Prostate gland (tissue), 2 donors: ENCODE results near the gene EDEM1. TPM values are rescaled to one million over a fixed set of nuclear protein-coding genes. Genes with fewer than 3 reads are reported as not detected.

Source experiments
- DNase-seq: peaks from one replicate; pipeline ENCODE4 v3.0.0-alpha.2; 2019; ENCODE audit warnings: low spot score
- H3K27ac ChIP-seq, 2 donors: fragments of 200-600 bp; sonication (generic); 2 replicates each; pipeline ENCODE4 v1.5.1; 2017 to 2019
- H3K27me3 ChIP-seq: fragments of 200-600 bp; sonication (generic); replicated peaks from 2 replicates; pipeline ENCODE4 v1.5.1; 2019; ENCODE audit not compliant: insufficient read depth
- H3K36me3 ChIP-seq, 2 donors: fragments of 200-600 bp; sonication (generic); 1 replicate in 1 of 2; 2 replicates in 1 of 2; pipeline versions ENCODE4 v1.5.1 to v1.8.1; 2017 to 2019
- H3K4me1 ChIP-seq: fragments of 200-600 bp; sonication (generic); replicated peaks from 2 replicates; pipeline ENCODE4 v1.5.1; 2019
- H3K4me3 ChIP-seq, 2 donors: fragments of 200-600 bp; sonication (generic); 2 replicates each; pipeline ENCODE4 v1.5.1; 2017 to 2019
- H3K9me3 ChIP-seq: fragments of 200-600 bp; sonication (generic); 2 replicates; pipeline ENCODE4 v1.5.1; 2017
- CTCF ChIP-seq, 4 experiments: fragments of 200-600 bp in 2 of 4; fragments of 450-650 bp in 2 of 4; sonication (generic) in 2 of 4; IDR thresholded peaks; 1 replicate in 3 of 4; 2 replicates in 1 of 4; pipeline ENCODE4 v1.5.1; 2016 to 2019; ENCODE audit warnings: antibody characterized with exemption in 4 of 4, mild to moderate bottlenecking in 2 of 4, moderate library complexity in 2 of 4
- POLR2A ChIP-seq: fragments of 450-650 bp; IDR thresholded peaks from one replicate; pipeline ENCODE4 v1.6.1; 2016; ENCODE audit warnings: antibody characterized with exemption, mild to moderate bottlenecking
- POLR2AphosphoS5 ChIP-seq: sonication (generic); formaldehyde crosslinking; IDR thresholded peaks from one replicate; pipeline ENCODE4 v1.6.1; 2017; ENCODE audit warnings: antibody characterized with exemption
- WGBS: methylation state at CpG from one replicate; pipeline ENCODE4 v1.1.5; 2018; 5-methylcytosine and 5-hydroxymethylcytosine counted together
- intact Hi-C: fragments of 100-400 bp; cut with DNase I; formaldehyde crosslinking; loops from one replicate; pipeline ENCODE4 v1.14.2; 2022
- total RNA-seq, 2 donors: library from RNA; depleted of rRNA; stranded (reverse); fragments of >200 nt; gene quantifications; one replicate each; pipeline ENCODE4 v1.1.0, GENCODE V29; 2016

Gene EDEM1
- total RNA-seq, 2 donors from 2014 or later: 40.5 to 63.1 TPM

DNA sequence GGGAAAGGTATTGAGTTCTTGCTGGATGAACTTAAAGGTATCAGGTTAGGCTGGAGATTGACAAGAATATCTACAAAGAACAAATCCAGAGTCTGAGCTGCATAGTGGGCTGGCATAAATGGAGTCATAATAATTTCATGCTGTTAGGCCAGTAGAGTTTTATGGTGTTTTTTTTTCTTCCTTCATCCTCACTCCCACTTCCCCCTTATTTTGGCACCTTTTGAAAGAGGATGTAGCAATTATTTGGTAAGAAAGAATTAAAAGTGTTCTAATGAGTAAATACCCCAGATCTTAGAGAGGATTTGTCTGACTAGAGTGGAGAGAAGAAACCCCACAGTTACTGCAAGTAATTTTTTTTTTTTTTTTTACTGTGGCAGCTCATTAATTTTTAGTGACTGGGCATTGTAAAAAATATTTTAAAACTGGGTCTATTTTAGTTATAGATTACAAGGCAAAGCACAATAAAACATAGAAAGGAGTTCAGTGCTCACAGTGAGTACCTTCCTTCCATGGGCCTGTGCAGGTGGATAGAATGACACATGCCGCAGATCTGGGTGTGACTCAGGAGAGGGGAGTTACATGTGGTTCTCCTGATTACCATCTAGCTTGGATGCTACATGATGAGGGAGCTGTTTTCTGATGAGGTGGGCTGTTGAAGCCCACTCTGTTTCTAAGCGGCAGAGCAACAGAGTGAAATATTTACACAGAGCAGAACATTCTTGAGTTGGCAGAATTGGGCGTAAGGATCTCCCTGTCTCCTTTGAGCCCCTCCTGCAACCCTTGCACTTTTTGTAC, 5.3 kb downstream of the EDEM1 start:
- DNase-seq: no peak
- no peaks in the 10 kb centered on the region for H3K9me3 ChIP-seq
- H3K4me3 ChIP-seq: no peak overlapping the region
- WGBS: 94% methylated on average over 3 of the region's 3 CpGs
- no peaks in the 10 kb centered on the region for H3K27me3 ChIP-seq
- intact Hi-C loops: no loop called here
- H3K36me3 ChIP-seq: no peaks in the 10 kb centered on the region
- H3K4me1 ChIP-seq: no peaks in the 10 kb centered on the region
- no peak for TF ChIP-seq POLR2A
- no peak for TF ChIP-seq POLR2AphosphoS5
- TF ChIP-seq CTCF (IDR thresholded peaks at IDR 0.05): no peak
- H3K27ac ChIP-seq: no peak overlapping the region

- no peak for TF ChIP-seq POLR2AphosphoS5
- no peak for TF ChIP-seq CTCF (IDR thresholded peaks at IDR 0.05)
- TF ChIP-seq POLR2A: no peak
- no peaks in the 10 kb centered on the region for H3K27me3 ChIP-seq
- DNase-seq: no peak
- 58% methylated on average over 2 of the region's 2 CpGs for WGBS
- peak overlapping the region; percentile 4 to 21 for H3K27ac ChIP-seq
- H3K36me3 ChIP-seq: no peaks in the 10 kb centered on the region
- H3K9me3 ChIP-seq: no peaks in the 10 kb centered on the region
- no peaks in the 10 kb centered on the region for H3K4me1 ChIP-seq
- intact Hi-C loops: no loop called here
- no peak overlapping the region for H3K4me3 ChIP-seq
These were observed 6.8 kb downstream of the EDEM1 start for GRCh38 chr3:5194341-5194740.

- Histone ChIP-seq H3K4me3 (no peak overlapping the region), H3K27me3 (no peaks in the 10 kb centered on the region), H3K27ac (peak overlapping the region; percentile 4 to 21), H3K4me1 (no peaks in the 10 kb centered on the region), H3K9me3 (no peaks in the 10 kb centered on the region), H3K36me3 (no peaks in the 10 kb centered on the region)
- WGBS: 40% methylated on average over 2 of the region's 2 CpGs
- intact Hi-C loops: no loop called here
- peak; percentile 88 for TF ChIP-seq POLR2AphosphoS5
- TF ChIP-seq CTCF (IDR thresholded peaks at IDR 0.05): no peak
- TF ChIP-seq POLR2A: no peak
- peak; percentile 65 for DNase-seq
These were observed 7.4 kb downstream of the EDEM1 start for GRCh38 chr3:5194801-5195509.

GRCh38 chr3:5195605-5196004, 8.1 kb downstream of the EDEM1 start:
- Histone ChIP-seq H3K36me3 (no peaks in the 10 kb centered on the region), H3K4me3 (no peak overlapping the region), H3K27ac (no peak overlapping the region), H3K4me1 (no peaks in the 10 kb centered on the region), H3K27me3 (no peaks in the 10 kb centered on the region), H3K9me3 (no peaks in the 10 kb centered on the region)
- WGBS: 65% methylated on average over 2 of the region's 2 CpGs
- TF ChIP-seq POLR2AphosphoS5: no peak
- intact Hi-C loops: no loop called here
- DNase-seq: no peak

DNA sequence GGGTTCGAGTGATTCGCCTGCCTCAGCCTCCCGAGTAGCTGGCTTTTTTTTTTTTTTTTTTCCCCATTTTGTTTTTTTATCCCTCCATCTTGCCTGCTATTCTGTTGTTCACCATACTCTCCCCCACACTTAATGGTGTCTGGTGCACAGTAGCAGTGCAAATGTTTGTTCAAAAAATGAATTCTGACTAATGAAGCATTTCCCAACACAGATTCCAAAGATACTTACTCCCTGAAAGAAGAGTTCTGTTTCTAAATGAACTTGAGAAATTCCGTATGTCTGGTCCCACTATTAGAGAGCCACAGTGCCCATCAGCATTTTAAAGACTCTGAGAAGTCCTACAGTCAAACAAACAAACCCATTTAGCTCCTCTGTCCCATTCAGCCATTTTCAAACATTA, 9.5 kb downstream of the EDEM1 start:
- TF ChIP-seq CTCF (IDR thresholded peaks at IDR 0.05) (no peak), POLR2A (no peak), POLR2AphosphoS5 (no peak)
- Histone ChIP-seq H3K4me1 (no peaks in the 10 kb centered on the region), H3K4me3 (no peak overlapping the region), H3K36me3 (no peaks in the 10 kb centered on the region), H3K27me3 (no peaks in the 10 kb centered on the region), H3K9me3 (no peaks in the 10 kb centered on the region), H3K27ac (no peak overlapping the region)
- DNase-seq: no peak
- intact Hi-C loops: no loop called here
- WGBS: 84% methylated on average over 4 of the region's 4 CpGs
